A549 treated with AZD9567 at 1 μM for 4 hours (cell line): Measurements from ENCODE around the gene ZNF674. TPM values are rescaled to one million over a fixed set of nuclear protein-coding genes. Genes with fewer than 3 reads are reported as not detected.

ENCODE experiments used
- total RNA-seq: library from RNA; stranded (reverse); fragments of 200-300 nt; extraction: Qiagen RNA extraction; gene quantifications from 5 replicates; pipeline ENCODE4 v1.2.3, GENCODE V29; 2022; ENCODE audit not compliant: insufficient read depth

Gene ZNF674
- 2.1 to 5.2 TPM (median 2.8 TPM) in 5 replicates for total RNA-seq

GRCh38 chrX:46545111-46546005 lies at the start of gene ZNF674:
Gene ZNF674, minus strand, starts transcription at chrX:46545421. Its CDS starts 3,334 bp downstream, at chrX:46542087.

GRCh38 chrX:46573331-46573891 lies 28.2 kb upstream of the ZNF674 start, which contains the start of gene CHST7:
Gene CHST7, plus strand, starts transcription at chrX:46573765. Its CDS starts 167 bp downstream, at chrX:46573932.

Other genes starting within 250 kb of the ZNF674 start
- gene CHST7, start 28.3 kb upstream of the ZNF674 start, total RNA-seq = 19.1 to 35.4 TPM (median 29.5 TPM) in 5 replicates
- 5.4 to 11.5 TPM (median 9.1 TPM) in 5 replicates for gene SLC9A7, start 213.7 kb upstream of the ZNF674 start, total RNA-seq